ENCODE data around the gene JAG1.

DNA sequence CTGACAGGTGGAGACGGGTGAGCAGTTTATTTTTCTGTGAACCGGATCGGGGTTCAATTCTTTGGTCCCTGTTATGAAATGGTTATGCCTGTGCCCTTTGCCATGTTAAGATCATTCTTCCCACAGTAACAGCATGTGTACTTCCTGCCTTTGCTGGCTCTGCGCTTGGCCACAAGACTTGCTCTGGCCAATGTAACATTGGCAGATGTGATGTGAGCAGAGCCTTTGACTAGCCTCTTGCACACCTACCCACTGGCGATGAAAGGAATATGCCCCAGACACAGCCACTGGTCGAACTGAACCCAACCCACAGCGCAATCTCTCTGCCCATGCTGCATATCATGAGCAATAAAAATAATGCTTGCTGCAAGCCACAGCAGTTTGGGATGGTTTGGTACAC is 31.9 kb downstream of the JAG1 start:
- TF ChIP-seq POLR2AphosphoS5 (IDR thresholded peaks at IDR 0.05) = no peak
- TF ChIP-seq, protein P1, sequence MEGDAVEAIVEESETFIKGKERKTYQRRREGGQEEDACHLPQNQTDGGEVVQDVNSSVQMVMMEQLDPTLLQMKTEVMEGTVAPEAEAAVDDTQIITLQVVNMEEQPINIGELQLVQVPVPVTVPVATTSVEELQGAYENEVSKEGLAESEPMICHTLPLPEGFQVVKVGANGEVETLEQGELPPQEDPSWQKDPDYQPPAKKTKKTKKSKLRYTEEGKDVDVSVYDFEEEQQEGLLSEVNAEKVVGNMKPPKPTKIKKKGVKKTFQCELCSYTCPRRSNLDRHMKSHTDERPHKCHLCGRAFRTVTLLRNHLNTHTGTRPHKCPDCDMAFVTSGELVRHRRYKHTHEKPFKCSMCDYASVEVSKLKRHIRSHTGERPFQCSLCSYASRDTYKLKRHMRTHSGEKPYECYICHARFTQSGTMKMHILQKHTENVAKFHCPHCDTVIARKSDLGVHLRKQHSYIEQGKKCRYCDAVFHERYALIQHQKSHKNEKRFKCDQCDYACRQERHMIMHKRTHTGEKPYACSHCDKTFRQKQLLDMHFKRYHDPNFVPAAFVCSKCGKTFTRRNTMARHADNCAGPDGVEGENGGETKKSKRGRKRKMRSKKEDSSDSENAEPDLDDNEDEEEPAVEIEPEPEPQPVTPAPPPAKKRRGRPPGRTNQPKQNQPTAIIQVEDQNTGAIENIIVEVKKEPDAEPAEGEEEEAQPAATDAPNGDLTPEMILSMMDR (IDR thresholded peaks at IDR 0.05) = no peak
- TF ChIP-seq EP300 (IDR thresholded peaks at IDR 0.05) = no peak

Measured in esophagus muscularis mucosa (tissue), 4 donors.